GM21390 (cell line): ENCODE results near the gene STK11IP.

Source experiments
- ATAC-seq: cut with Tn5 transposase; IDR thresholded peaks from one replicate; pipeline ENCODE4 v1.9.1; 2021; ENCODE audit not compliant: unreplicated experiment

Gene STK11IP, protein sequence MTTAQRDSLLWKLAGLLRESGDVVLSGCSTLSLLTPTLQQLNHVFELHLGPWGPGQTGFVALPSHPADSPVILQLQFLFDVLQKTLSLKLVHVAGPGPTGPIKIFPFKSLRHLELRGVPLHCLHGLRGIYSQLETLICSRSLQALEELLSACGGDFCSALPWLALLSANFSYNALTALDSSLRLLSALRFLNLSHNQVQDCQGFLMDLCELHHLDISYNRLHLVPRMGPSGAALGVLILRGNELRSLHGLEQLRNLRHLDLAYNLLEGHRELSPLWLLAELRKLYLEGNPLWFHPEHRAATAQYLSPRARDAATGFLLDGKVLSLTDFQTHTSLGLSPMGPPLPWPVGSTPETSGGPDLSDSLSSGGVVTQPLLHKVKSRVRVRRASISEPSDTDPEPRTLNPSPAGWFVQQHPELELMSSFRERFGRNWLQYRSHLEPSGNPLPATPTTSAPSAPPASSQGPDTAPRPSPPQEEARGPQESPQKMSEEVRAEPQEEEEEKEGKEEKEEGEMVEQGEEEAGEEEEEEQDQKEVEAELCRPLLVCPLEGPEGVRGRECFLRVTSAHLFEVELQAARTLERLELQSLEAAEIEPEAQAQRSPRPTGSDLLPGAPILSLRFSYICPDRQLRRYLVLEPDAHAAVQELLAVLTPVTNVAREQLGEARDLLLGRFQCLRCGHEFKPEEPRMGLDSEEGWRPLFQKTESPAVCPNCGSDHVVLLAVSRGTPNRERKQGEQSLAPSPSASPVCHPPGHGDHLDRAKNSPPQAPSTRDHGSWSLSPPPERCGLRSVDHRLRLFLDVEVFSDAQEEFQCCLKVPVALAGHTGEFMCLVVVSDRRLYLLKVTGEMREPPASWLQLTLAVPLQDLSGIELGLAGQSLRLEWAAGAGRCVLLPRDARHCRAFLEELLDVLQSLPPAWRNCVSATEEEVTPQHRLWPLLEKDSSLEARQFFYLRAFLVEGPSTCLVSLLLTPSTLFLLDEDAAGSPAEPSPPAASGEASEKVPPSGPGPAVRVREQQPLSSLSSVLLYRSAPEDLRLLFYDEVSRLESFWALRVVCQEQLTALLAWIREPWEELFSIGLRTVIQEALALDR

DNA sequence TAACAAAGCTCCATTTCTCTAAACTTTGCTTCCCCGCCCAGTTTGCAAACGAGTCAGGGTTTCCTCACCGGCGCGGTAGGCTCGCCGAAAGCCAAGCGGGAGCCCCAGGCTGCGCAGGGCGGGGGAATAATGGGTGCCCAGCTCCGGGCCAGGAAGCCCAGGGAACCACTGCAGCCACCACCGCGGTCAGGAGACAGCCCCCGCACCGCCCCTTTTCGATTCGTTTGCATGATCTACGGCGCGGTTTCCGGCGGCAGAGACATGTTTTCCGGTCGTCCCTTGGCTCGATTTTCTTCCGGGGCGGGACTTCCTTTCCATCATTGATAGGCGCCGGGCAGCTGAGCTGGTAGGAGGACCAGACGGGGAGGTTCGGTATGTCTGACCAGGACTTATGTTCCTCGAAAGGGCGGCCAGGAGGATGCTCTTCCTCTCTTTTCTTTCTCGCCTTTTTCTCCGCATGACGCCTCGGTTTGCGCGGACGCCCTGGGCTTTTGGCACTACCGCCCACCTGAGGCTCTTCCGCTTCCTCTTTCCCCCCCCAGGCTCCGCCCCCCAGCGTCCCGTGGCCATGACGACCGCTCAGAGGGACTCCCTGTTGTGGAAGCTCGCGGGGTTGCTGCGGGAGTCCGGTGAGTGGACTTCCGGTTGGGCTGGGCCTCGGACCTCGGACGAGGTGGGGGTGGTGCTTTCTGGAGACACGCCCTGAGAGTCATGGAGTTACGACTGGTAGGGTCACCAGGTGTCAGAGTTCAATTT, at the start of gene STK11IP:
TSS of gene STK11IP (plus strand) at position 306 of the 756 bp plus-strand sequence. CDS start at position 569, 263 bp downstream.
- ATAC-seq = peak; percentile 90

DNA sequence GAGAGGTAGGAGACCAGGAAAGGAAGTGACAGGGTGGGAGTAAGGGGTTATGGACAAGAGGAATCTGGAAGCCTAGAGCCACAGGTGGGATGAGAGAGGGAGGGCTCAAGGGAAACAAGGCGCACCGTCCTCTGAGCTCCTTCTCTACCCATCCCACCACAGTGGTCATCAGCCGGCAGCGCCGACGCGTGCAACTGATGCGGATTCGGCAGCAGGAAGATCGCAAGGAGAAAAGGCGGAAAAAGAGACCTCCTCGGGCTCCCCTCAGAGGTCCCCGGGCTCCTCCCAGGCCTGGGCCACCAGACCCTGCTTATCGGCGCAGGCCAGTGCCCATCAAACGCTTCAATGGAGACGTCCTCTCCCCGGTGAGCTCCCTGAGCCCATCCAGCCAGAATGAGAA, 48.7 kb upstream of the STK11IP start:
- no peak for ATAC-seq

DNA sequence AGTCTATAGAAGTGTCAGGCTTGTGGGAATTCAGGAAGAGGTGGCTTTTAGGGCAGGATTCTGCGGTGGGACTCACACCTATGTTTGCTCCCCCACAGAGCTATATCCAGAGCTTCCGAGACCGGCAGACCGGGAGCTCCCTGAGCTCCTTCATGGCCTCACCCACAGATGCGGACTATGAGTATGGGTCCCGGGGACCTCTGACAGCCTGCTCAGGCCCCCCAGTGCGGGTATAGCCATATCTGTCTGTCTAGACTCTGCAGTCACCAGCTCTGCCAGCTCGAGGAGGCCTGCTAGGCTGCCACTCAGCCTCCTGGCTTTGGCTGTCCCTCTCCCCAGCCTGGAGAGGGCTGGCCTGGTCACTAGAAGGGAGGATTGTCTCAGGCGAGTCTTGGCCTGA, 48.0 kb upstream of the STK11IP start:
- ATAC-seq = no peak

DNA sequence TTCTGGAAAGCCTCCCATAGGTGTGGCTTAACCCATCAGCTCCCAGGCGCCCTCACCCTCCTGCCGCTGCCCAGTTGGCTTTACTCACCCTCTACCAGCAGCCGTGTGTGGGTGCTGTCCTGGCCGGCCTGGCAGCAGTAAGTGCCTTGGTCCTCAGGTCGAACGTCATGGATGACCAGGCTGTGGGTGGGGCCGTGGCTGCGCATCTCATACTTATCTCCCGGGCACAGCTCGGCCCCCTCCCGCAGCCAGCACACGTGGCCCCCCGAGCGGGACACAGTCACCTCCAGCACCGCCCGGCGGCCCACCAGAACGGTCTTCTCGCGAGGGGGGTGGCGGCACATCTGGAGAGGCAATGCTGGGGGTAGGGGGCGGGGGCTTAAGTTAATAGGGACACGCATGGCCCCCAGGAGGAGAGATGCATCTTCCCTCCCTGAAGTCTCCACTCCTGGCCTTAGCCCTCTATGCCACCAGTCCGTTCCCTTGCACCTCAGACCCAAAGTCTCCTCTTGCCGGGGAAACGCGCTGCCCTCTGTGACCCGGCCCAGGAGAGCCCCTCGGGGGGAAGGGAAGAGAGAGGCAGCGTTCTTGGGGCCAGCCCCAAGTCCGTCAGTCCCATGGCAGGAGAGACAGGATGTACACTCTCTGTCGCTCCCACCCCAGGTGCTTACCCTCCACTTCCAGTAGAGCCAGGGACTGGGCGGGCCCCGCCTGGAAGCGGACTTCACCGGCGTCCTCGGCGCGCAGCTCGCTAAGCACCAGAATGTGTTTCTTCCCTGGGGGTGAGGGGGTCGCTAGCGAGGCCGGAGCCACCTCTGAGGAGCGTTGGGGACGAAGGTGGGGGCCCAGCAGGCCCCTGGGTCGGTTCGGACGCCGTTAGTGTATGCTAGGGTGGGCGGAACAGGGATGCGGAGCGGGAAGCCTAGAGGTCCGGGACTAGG, 45.9 kb upstream of the STK11IP start:
- ATAC-seq = peak; percentile 8

DNA sequence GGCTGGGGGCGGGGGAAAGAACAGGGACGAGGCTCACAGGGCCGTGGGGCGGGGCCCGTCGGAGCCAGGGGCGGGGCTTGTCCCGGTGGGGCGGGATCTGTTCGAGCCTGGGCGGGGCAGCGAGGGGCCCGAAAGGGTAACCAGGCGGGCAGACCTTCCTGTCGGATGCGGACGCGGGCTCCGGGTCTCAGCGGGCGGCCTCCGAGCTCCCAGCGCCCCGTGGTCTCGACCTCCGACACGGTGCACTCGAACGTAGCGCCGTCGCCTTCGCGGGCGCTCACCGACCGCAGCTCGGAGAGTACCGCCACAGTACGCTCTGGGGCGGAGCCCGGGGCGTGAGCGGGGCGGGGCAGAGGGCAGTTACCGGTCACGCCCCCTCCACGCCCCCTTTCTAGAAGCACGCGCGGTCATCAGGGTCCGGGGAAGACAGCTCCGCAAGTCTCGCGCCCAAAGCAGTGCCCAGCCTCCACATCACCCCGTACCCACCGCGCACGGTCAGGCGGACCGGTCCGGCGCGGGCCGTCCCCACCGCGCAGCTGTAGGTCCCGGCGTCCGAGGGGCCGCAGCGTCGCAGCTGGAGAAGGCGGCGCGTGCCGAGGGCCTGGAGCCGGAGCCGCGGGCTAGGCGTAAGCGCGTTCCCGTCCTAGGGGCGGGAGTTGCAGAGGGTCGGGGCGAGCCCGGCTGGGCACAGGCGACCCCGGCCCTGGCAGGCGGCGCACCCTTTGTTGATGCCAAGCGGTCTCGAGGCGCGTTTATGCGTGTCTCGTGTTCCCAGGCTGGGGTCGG, 45.1 kb upstream of the STK11IP start:
- ATAC-seq = peak; percentile 94

DNA sequence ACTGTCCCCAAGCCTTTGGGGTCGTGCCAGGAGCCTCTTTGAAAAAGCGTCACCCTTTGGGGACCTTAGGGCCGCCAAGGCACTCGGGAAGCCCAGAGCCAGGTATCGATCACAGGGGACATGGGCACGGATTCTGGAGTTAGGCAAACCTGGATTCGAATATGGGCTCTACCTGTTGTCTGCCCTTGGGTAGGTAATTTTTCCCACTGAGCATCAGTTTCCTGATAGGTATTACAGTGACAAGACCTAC, 44.6 kb upstream of the STK11IP start:
- no peak for ATAC-seq

DNA sequence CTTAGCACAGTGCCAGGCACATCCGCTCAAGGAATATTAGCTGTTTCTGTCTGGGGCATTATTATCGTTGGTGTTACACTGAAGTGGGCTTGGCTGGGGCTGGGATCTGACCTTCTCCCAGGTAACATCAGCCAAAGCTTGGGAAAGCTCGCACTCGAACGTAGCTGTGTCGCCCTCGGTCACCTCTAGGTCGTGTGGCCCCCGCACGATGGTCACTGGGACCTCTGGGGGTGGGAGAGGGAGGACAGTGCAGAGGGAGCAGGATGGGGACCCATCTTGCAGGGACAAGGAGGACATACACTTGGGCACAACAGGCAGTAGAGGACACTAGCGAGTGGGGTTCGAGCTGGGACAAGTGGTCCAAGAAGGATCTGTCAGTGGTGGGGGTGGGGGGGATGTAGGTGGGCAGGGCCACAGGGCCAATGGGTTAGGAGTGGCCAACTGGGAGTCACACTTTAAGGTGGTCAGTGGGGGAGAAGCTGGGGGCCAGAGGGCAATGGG, 44.1 kb upstream of the STK11IP start:
- ATAC-seq = no peak

DNA sequence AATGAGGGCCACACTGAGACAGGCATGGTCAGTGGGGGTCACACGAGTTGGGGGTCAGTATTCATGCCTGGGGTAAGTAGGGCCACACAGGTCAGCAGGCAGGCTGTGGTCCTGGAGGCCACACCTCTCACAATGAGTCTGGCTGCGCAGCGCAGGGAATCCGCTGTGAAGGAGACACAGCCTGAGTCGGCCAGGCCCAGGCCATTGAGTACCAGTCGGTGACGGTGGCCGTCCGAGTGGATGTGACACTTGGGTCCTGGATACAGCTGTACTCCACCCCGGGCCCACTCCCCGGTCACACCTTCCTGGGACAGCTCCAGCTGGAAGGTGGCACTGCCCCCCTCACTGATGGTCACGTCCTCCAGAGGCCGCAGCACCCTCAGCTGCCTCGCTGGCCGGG, 43.3 kb upstream of the STK11IP start:
- no peak for ATAC-seq

DNA sequence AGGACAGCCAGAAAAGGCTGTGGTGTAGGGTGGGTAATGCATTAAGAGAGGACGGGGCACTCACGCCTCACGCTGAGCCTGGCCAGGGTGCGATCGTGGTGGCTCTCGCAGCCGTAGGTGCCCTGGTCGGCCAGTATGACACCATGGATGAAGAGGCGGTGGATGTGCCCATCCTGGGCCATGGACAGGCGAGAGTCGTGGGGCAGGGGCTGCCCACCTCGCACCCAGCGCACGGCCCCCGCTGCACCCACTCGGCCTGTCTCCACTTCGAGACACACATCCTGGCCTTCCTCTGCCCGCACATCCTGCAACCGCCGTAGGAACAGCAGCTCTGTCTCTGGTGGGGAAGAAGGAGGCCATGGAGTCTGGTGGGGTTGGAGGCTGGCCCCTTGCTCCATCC, 41.7 kb upstream of the STK11IP start:
- ATAC-seq = no peak

DNA sequence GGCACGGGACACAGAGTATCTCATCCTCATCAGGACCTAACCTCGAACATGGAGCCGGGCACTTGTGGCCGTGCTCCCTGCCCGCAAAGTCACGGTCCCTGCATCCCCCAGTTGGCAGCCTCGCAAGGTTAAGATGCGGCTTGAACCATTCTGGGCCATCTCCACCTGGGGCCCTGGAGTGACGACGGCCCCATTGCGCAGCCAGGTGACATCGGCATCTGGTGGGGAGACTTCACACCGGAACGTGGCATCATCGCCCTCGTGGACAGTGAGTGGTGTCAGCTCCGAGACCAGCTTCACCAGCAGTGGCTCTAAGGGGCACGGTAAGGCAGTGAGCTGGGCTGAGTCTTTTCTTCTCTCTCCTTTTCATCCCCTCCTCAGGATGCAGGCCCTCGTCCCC, 41.2 kb upstream of the STK11IP start:
- no peak for ATAC-seq

DNA sequence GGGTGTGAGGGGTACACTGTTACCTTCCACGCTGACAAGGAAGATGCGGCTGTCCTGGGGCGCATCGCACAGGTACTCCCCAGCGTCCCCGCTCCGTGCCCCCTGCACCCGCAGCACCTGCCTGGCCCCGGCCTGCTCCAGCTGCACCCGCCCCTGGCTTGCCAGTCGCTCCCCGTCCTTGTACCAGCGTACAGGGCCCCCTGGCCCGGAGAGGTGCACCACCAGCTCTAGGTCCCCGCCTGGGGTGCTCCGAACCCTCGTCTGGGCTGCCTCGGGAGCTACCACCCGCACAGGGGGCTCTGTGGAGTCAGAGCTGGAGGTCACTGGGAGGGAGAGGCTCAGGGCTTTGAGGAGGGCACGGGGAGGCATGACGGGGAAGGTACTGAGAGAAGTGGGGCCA, 40.3 kb upstream of the STK11IP start:
- ATAC-seq = no peak

DNA sequence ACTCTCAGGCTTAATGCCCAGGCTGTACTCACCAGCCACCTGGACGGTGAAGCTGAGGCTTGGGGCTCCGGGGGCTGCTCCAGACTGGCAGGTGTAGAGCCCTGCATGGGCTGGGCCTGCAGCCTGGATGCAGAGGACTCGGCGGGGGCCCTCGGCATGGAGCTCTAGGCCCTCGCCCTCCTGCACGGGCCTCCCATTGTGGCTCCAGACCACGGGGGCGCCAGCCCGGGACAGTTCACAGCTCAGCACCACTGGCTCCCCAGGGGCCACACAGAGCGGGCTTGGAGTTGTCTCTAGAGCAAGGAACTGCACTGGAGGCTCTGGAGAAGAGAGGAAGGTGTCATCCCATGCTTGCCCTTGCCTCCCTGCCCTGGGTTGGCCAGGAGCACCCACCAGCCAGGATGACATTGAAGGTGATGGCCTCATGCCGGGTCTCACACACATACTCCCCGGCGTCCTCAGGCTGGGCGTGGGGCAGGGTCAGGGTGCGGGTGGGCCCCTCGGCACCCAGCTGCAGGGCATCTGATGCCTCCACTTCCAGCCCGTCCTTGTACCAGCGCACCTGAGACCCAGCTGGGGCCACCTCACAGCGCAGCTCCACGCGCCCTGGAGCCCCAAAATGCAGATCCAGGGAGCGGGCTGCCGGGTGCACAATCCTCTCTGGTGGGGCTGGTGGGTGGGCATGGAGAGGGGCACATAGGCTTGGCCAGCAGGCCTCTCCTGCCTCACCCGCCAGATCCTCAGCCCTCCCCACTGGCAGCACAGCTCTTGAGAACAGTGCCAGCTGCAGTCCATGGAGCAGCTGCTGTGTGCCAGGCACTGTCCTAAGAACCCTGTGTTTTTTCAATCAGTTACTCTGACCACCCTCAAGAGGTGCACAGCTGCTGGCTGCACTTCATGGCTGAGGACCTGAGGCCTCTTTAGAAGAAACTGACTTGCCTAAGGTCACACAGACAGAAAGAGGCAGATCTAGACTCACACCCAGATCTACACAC, 39.6 kb upstream of the STK11IP start:
- ATAC-seq = no peak

DNA sequence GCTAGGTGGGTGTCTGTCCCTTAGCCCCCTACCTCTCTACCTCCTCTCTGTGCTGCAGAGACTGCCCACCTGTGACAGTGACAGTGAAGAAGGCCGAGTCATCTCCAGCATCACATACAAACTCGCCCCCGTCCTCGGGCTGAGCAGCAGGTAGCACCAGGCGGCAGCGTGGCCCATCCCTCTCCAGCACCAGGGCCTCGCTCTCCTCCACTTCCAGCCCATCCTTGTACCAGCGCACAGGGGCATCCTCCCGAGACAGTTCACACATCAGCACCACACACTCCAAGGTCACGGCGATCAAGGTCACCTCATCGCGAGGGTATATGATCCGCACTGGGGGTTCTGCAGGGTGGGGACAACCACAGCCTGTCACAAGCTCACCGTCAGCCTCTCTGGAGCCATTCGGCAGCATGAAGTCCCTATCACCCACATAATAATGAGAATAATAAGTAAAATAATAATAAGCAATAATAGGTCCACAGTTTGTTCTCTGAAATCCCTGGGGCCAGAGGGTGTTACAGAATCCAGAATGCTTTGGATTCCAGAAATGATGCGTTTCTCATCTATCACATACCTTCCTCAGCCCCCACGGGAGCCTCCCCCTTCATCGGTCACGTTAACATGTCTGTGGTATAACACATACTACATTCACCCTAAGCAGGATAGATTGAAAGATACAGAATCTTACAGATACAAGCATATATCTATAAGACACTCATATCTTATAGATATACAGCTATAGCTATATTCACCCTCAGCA, 38.3 kb upstream of the STK11IP start:
- ATAC-seq = no peak

DNA sequence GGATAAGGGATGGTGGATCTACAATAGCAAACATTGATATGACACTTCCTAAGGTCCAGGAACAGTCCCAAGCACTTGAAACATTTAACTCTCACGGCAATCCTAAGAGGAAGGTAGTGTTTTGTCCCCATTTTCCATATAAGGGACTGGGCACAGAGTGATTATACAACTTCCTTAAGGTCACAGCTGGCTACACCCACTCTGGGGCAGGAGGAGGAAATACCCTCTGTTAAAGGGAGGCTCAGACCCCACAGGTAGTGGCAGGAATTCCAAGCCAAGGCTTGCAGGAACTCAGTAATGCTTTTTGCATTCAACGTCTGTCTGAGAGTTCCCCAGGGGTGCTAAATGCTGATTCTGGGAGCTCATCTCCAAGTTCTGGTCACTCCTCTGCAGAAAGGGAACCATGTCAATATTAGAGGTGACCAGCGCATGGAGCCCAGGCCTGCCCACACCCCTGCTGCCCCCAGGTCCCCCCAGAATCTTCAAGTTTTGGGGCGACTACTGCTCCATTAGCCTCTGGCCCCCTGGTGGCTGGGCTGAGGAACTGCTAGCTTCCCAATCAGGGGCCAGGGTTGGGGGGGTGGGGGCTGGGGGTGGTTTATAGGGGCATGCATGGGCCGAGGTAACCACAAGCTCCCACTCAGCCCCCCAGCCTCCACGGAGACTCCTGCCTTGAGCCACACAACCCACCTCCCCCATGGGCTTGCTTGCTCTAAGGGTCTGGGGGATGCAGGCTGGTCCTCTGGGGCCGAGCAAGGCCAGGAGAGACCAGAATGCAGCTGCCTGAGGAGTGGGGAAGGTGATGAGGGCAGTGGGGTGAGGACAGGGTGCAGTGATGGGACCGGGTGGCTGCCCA, 37.4 kb upstream of the STK11IP start:
- ATAC-seq = no peak

DNA sequence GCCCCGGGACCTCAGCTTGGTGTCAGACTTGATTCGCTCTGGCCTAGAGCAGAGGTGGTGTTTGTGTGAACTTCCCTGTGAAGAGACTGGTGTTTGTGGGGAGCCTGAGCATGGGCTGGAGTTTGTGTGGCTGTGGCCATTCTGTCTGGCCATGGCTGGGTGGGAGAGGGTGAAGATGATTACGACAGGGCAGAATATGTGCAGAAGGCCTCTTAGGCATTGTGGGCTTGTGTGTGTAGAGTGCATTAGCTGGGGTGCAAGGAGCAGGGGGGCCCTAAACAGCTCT, 36.8 kb upstream of the STK11IP start:
- ATAC-seq = no peak

DNA sequence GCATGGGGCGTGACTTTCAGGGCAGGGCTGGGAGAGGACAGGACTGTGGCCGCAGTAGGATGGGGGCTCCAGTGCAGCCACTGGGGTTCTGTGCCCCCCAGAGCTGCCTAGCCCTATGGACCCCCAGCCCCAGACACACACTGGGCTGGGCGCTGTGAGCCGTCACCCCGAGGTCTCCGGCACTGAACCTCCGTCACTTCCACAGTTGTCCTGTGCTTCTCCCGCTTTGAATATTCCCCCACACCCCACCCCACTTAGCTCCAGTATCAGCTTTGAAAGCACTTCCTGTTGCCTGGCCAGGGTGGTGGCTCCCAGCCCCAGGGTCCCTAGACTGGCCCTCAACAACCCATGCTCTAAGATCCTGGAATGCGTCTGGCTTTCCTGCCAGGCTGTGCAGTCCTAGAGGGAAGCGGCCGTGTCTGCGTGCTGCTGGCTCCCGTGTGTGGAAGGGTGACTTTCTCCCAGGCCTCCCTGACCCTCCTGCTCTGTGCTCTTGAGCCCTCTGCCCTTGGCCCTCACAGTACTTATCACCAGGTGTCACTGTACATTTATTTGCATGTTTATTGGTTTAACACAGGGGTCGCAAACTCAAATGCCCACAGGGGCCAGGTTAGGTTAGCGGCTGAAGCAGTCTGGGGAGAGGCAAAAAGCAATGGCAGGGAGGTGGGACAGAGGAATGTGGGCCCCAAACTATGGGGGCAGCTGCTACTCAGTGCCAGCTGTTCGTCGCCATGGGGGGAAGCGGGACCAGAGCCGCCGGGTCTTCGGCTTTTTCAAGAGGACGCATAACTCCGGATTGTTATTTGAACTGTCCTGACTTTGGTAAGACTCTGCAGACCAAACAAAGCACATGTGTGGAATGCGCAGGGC, 36.2 kb upstream of the STK11IP start:
- ATAC-seq = no peak
